ENCODE data around the gene DENND1A. TPM values are rescaled to one million over a fixed set of nuclear protein-coding genes. Genes with fewer than 3 reads are reported as not detected.

The DENND1A gene
- polyA plus RNA-seq, 6 donors from 2014 or later: 4.0 to 9.5 (median 5.3) TPM

DNA sequence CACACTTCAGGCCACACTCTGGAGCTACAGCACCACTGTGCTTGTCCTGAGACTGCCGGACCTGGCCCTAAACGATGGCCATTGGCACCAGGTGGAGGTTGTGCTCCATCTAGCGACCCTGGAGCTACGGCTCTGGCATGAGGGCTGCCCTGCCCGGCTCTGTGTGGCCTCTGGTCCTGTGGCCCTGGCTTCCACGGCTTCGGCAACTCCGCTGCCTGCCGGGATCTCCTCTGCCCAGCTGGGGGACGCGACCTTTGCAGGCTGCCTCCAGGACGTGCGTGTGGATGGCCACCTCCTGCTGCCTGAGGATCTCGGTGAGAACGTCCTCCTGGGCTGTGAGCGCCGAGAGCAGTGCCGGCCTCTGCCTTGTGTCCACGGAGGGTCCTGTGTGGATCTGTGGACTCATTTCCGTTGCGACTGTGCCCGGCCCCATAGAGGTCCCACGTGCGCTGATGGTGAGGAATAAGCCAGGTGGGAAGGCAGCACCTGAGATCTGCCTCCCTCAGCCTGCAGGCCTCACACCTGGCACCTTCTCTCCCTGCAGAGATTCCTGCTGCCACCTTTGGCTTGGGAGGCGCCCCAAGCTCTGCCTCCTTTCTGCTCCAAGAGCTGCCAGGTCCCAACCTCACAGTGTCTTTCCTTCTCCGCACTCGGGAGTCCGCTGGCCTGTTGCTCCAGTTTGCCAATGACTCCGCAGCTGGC is 559.2 kb downstream of the DENND1A start:
- Mint-ChIP-seq H3K4me3 (no peak overlapping the region), H3K27ac (no peak overlapping the region), H3K27me3 (peaks cover 17 to 70% (median 32%) of the 10 kb centered on the region in 3 donors), H3K9me3 (peaks cover 0 to 2% (median 0%) of the 10 kb centered on the region in 7 donors), H3K36me3 (peaks cover 0 to 13% of the 10 kb centered on the region in 2 donors), H3K4me1 (peaks cover 10 to 18% (median 15%) of the 10 kb centered on the region in 3 donors)
- ATAC-seq (ENCODE audit: low read depth in 2 of 2): no peak
- no peak for DNase-seq

DNA sequence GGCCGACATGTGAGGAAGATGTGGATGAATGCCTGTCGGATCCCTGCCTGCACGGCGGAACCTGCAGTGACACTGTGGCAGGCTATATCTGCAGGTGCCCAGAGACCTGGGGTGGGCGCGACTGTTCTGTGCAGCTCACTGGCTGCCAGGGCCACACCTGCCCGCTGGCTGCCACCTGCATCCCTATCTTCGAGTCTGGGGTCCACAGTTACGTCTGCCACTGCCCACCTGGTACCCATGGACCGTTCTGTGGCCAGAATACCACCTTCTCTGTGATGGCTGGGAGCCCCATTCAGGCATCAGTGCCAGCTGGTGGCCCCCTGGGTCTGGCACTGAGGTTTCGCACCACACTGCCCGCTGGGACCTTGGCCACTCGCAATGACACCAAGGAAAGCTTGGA is 559.8 kb downstream of the DENND1A start:
- Mint-ChIP-seq H3K4me1 (peaks cover 10 to 15% (median 14%) of the 10 kb centered on the region in 3 donors), H3K4me3 (no peak overlapping the region), H3K27me3 (peaks cover 22 to 72% (median 29%) of the 10 kb centered on the region in 3 donors), H3K36me3 (peaks cover 0 to 13% of the 10 kb centered on the region in 2 donors), H3K27ac (no peak overlapping the region), H3K9me3 (peaks cover 0 to 2% (median 0%) of the 10 kb centered on the region in 7 donors)
- ATAC-seq (ENCODE audit: low read depth in 2 of 2): no peak
- no peak for DNase-seq

DNA sequence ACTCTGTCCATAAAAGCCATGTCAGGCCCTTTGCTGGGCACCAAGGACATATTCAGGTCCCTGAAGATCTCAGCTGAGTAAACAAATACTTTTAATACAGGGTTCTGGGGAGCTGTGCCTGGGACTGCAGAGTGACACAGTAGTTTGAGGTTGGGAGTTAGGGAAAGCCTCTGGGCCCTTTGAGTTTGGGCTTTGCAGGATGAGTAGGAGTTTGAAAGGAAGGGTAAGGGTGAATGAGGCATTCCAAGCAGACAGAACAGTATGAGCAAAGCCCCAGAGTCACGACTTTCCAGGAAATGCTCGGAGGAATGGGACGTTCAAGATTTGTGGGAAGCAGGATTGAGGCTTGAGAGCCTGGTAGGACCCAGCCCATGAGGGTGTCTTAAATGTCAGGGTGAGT is 560.6 kb downstream of the DENND1A start:
- H3K4me3 Mint-ChIP-seq: no peak overlapping the region
- DNase-seq: no peak
- H3K9me3 Mint-ChIP-seq: peaks cover 0 to 2% (median 0%) of the 10 kb centered on the region in 7 donors
- H3K4me1 Mint-ChIP-seq: peaks cover 10% of the 10 kb centered on the region in 3 donors
- peaks cover 21 to 64% (median 22%) of the 10 kb centered on the region in 3 donors for H3K27me3 Mint-ChIP-seq
- ATAC-seq (ENCODE audit: low read depth in 2 of 2): no peak
- peaks cover 0 to 13% of the 10 kb centered on the region in 2 donors for H3K36me3 Mint-ChIP-seq
- H3K27ac Mint-ChIP-seq: no peak overlapping the region

DNA sequence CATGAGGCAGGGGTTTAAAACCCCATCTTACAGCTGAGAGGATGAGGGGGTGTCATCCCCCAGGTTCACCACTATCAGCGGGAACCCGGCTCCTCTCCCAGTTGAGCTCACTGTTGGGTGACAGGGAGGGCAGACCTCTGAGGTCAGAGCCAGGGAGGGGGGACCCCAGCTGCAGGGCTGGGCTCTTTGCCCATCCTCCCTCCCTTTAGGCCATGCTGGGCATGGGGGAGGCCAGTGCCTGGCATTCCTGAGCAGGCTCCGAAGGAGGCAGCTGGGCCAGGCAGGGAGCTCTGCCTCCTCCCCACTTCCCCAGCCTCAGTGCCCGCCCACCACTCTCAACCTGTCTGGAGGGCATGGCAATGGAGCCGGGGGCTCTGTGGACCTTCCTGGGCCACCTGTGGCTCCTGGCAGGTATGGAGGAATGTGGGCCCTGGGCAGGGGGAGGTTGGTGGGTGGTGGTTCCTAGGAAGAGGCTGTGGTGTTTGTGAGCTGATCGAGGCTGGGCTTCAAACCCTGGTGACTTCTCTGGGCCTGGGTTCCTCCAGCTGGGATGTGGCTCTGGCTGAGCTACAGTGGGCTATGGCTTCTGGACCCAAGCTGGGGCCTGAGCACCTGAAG is 561.3 kb downstream of the DENND1A start:
- H3K36me3 Mint-ChIP-seq: peaks cover 0 to 13% of the 10 kb centered on the region in 2 donors
- ATAC-seq (ENCODE audit: low read depth in 2 of 2): no peak

DNA sequence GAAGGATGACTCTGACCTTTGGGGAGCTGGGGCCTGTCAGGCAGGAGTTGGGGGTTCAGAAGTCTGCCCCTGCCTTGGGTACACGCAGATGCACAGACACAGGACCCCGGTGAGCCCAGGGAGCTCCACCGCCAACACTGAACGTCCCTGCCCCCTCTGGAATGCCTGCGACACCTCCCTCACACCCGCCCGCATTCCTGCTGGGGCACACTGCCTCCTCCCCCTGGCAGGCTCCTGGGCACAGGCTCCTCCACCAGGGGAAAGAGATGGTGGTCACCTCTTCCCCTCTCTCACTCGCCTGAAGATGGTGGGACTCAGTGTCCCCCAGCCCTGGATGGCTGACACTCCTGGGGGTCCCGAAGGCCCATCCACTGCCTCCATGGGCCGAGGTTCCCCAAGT is 561.9 kb downstream of the DENND1A start:
- ATAC-seq (ENCODE audit: low read depth in 2 of 2): no peak

More for the DNA sequence above, 561.3 kb downstream of the DENND1A start:
- peaks cover 6 to 12% (median 10%) of the 10 kb centered on the region in 3 donors for H3K4me1 Mint-ChIP-seq
- H3K27ac Mint-ChIP-seq: peak overlapping the region in 2 of 6 donors; percentile 13 to 26
- H3K9me3 Mint-ChIP-seq: peaks cover 0 to 2% (median 0%) of the 10 kb centered on the region in 7 donors
- H3K4me3 Mint-ChIP-seq: no peak overlapping the region
- DNase-seq: no peak
- H3K27me3 Mint-ChIP-seq: peaks cover 19 to 58% (median 22%) of the 10 kb centered on the region in 3 donors

DNA sequence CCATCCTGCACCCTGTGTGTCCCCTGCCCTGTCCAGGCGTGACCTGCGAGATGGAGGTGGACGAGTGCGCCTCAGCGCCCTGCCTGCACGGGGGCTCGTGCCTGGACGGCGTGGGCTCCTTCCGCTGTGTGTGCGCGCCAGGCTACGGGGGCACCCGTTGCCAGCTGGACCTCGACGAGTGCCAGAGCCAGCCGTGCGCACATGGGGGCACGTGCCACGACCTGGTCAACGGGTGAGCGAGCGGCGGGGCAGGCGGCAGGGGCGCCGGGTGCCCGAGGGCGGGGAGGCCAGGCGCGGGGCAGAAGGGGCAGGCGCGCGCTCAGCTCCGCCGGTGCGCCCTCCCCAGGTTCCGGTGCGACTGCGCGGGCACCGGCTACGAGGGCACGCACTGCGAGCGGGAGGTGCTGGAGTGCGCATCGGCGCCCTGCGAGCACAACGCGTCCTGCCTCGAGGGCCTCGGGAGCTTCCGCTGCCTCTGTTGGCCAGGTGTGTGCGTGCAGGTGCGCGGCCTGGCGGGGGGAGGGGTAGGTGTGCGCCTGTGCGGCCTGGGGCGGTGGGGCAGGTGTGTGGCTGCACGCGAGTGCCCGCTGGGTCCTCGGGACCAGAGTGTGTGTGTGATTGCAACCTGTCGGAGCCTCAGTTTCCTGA is 563.9 kb downstream of the DENND1A start:
- H3K27ac Mint-ChIP-seq: no peak overlapping the region
- no peak for DNase-seq
- no peak overlapping the region for H3K4me3 Mint-ChIP-seq
- H3K36me3 Mint-ChIP-seq: no peaks in the 10 kb centered on the region
- no peaks in the 10 kb centered on the region for H3K9me3 Mint-ChIP-seq
- H3K27me3 Mint-ChIP-seq: peaks cover 0 to 39% (median 14%) of the 10 kb centered on the region in 3 donors
- H3K4me1 Mint-ChIP-seq: peaks cover 0 to 4% (median 0%) of the 10 kb centered on the region in 3 donors
- ATAC-seq (ENCODE audit: low read depth in 2 of 2): no peak

More for the DNA sequence above, 561.9 kb downstream of the DENND1A start:
- DNase-seq: no peak
- Mint-ChIP-seq H3K4me3 (no peak overlapping the region), H3K4me1 (peaks cover 6 to 14% (median 10%) of the 10 kb centered on the region in 3 donors), H3K9me3 (peaks cover 0 to 2% (median 0%) of the 10 kb centered on the region in 7 donors), H3K36me3 (peaks cover 0 to 13% of the 10 kb centered on the region in 2 donors), H3K27me3 (peaks cover 18 to 58% (median 22%) of the 10 kb centered on the region in 3 donors), H3K27ac (no peak overlapping the region)

DNA sequence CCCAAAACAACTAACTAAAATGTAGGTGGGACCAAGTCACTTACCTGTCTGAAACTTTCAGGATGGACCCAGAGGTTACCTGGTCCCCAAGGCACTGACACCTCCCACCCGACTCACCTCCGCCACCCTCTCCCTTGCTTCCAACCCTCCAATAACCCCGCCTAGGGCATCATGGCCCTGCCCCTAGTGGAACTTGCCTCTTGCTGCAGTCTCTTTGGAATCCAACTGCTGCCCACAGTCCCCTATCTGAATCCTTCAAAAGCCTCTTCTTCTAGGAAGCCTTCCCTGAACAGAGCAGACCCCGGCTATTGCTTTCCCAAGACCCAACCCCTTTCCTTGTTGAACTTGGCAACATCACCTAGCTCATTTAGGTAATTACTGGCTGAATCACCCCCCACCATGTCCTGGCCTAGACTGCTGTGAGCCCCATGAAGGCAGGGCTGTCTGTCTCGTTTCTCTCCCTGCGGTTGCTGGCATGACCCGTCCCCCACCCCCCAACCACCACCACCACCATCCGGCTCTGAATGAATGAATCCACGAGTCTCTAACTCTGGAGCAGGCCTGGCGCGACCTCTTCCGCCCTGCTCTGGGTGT is 564.5 kb downstream of the DENND1A start:
- Mint-ChIP-seq H3K36me3 (no peaks in the 10 kb centered on the region), H3K27me3 (peaks cover 0 to 35% (median 14%) of the 10 kb centered on the region in 3 donors), H3K4me3 (no peak overlapping the region), H3K4me1 (peaks cover 3 to 4% (median 3%) of the 10 kb centered on the region in 3 donors), H3K27ac (no peak overlapping the region), H3K9me3 (no peaks in the 10 kb centered on the region)
- ATAC-seq (ENCODE audit: low read depth in 2 of 2) (no peak), DNase-seq (no peak)

DNA sequence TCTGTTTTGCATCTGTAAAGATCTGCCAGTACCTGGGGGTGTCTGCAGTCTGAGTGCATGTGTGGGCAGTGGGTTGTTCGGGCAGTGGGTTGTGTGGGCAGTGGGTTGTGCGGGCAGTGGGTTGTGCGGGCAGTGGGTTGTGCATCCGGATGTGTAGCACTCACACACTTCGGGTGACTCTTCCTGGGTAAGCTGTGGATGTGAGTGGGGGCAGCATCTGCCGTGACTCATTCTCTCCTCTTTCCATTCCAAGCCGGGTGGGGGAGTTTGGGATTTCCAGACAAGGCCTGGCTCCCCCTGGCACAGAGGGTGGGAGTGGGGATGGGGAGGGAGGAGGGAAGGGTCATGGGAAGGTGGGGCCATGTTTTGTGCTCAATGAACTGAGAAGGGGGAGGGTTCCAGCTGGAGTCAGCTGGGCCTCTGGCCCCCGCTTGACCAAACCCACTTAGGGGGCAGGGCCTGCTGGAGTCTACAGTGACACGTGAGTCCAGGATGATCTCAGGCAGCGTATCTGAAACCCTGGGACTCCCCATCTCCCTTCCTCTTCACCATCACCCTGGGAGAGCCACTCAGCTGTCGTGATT is 565.6 kb downstream of the DENND1A start:
- H3K4me1 Mint-ChIP-seq: peaks cover 9 to 13% (median 11%) of the 10 kb centered on the region in 3 donors
- no peak for DNase-seq
- H3K4me3 Mint-ChIP-seq: no peak overlapping the region
- no peak overlapping the region for H3K27ac Mint-ChIP-seq
- H3K27me3 Mint-ChIP-seq: peaks cover 0 to 24% (median 11%) of the 10 kb centered on the region in 3 donors
- H3K9me3 Mint-ChIP-seq: no peaks in the 10 kb centered on the region
- no peak for ATAC-seq (ENCODE audit: low read depth in 2 of 2)
- no peaks in the 10 kb centered on the region for H3K36me3 Mint-ChIP-seq

DNA sequence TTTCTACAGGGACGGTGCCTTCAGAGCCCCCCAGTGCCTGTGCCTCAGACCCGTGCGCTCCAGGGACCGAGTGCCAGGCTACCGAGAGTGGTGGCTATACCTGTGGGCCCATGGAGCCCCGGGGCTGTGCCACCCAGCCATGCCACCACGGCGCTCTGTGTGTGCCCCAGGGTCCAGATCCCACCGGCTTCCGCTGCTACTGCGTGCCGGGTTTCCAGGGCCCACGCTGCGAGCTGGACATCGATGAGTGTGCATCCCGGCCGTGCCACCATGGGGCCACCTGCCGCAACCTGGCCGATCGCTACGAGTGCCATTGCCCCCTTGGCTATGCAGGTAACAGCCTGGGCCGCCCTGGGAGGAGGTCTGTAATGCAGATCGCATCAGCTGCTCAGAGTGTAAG is 567.1 kb downstream of the DENND1A start:
- H3K4me1 Mint-ChIP-seq: peaks cover 13 to 22% (median 13%) of the 10 kb centered on the region in 3 donors
- no peak overlapping the region for H3K4me3 Mint-ChIP-seq
- no peak overlapping the region for H3K27ac Mint-ChIP-seq
- no peak for ATAC-seq (ENCODE audit: low read depth in 2 of 2)
- H3K27me3 Mint-ChIP-seq: peaks cover 0 to 15% (median 9%) of the 10 kb centered on the region in 3 donors
- no peaks in the 10 kb centered on the region for H3K36me3 Mint-ChIP-seq
- H3K9me3 Mint-ChIP-seq: no peaks in the 10 kb centered on the region
- DNase-seq: no peak

DNA sequence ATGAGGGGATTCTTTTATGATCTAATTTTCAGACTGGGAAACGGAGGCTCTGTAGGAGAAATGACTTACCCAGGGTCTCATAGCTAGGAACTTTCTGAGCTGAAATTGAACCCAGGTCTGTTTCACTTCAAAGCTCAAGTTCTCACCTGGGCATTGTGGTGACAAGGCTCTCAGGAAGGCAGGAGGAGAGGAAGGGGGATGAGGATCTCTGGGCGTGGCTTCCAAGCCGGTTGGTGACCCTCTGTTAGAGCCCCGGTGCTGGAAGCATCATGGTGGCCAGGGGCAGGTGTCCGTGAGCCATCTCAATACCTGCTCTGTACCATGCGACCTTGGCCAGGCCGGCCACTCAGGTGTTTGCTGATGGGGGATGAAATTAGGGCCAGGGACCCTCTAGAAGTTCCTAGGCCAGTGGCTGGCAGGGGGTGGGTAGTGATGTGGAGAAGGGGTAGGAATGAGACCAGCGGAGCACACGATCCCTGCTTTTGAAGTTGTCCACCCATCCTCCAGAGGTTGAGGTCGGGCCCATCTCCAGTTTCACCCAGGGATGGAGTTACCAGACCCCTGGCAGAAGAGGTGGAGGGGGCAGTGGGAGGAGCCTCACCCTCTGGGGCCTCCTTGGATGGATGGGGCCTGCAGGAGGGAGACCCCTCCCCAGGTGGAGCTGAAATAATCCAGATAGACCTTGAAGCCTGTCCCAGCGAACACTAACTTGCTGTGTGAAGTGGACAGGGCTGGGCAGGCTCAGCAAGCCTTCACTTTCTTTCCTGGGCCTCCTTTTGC is 568.0 kb downstream of the DENND1A start:
- Mint-ChIP-seq H3K9me3 (no peaks in the 10 kb centered on the region), H3K27me3 (peaks cover 0 to 9% (median 6%) of the 10 kb centered on the region in 3 donors), H3K4me3 (peak overlapping the region in 1 of 8 donors; percentile 29), H3K4me1 (peaks cover 13 to 22% (median 13%) of the 10 kb centered on the region in 3 donors), H3K27ac (peak overlapping the region in 1 of 6 donors; percentile 74), H3K36me3 (no peaks in the 10 kb centered on the region)
- DNase-seq: no peak
- no peak for ATAC-seq (ENCODE audit: low read depth in 2 of 2)

DNA sequence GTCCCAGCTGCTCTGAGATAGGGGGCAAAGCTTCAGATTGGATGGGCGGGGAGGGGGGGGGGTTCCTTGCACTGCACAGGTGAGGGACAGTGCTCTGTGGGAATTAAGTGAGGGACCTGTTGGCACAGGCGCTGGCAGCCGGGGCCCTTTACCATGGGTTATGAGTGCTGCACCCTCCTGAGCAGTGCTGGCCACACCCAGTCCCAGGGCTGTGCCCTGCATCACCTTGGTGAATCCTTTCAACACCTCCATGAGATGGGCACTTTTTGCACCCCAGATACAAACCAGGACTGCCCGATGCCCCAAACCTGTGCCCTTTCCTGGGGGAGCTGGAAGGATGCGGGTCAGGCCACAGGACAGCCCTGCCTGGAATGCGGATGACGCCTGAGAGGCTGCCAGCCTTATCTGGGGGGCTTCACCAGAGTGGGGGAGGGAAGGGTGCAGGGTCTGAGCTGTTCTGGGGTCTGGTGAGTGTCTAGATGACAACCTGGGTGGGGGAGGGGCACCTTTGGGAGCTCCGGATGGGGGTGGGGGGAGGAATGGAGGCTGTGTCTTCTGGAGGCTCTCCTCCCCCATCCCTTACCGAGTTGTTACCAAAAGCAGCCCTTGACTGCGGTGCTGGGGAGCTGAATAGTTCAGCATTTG is 568.7 kb downstream of the DENND1A start:
- Mint-ChIP-seq H3K4me1 (peaks cover 13 to 22% (median 13%) of the 10 kb centered on the region in 3 donors), H3K27ac (peak overlapping the region in 1 of 6 donors; percentile 74), H3K36me3 (no peaks in the 10 kb centered on the region), H3K27me3 (peaks cover 0 to 9% (median 6%) of the 10 kb centered on the region in 3 donors), H3K4me3 (peak overlapping the region in 2 of 8 donors; percentile 29), H3K9me3 (no peaks in the 10 kb centered on the region)
- ATAC-seq (ENCODE audit: low read depth in 2 of 2) (no peak), DNase-seq (no peak)

Measured in naive B cell (primary cell).